Suprapubic skin (tissue), 4 donors: ENCODE measurements around the gene WDR7.

Experiments
- EP300 ChIP-seq: sonication (generic); formaldehyde crosslinking; IDR thresholded peaks from one replicate; pipeline ENCODE4 v1.6.1; 2017; ENCODE audit warnings: antibody characterized with exemption
- POLR2A ChIP-seq, 2 donors: fragments of 450-650 bp; IDR thresholded peaks; one replicate each; pipeline ENCODE4 v1.6.1; 2017; ENCODE audit warnings: antibody characterized with exemption in 2 of 2, mild to moderate bottlenecking in 2 of 2, moderate library complexity in 2 of 2
- POLR2AphosphoS5 ChIP-seq, 3 donors: sonication (generic); formaldehyde crosslinking; IDR thresholded peaks; one replicate each; pipeline ENCODE4 v1.6.1; 2017; ENCODE audit warnings: antibody characterized with exemption in 3 of 3
- TF ChIP-seq, protein P1 (sequence below), 2 donors: fragments of 200-600 bp in 1 of 2; fragments of 450-650 bp in 1 of 2; sonication (generic) in 1 of 2; IDR thresholded peaks; one replicate each; pipeline ENCODE4 v1.5.1; 2016 to 2019; ENCODE audit warnings: antibody characterized with exemption in 2 of 2, mild to moderate bottlenecking in 1 of 2, moderate library complexity in 1 of 2

GRCh38 chr18:57040175-57040574 lies 389.0 kb downstream of the WDR7 start:
- no peak for TF ChIP-seq POLR2A (IDR thresholded peaks at IDR 0.05)
- TF ChIP-seq, protein P1, sequence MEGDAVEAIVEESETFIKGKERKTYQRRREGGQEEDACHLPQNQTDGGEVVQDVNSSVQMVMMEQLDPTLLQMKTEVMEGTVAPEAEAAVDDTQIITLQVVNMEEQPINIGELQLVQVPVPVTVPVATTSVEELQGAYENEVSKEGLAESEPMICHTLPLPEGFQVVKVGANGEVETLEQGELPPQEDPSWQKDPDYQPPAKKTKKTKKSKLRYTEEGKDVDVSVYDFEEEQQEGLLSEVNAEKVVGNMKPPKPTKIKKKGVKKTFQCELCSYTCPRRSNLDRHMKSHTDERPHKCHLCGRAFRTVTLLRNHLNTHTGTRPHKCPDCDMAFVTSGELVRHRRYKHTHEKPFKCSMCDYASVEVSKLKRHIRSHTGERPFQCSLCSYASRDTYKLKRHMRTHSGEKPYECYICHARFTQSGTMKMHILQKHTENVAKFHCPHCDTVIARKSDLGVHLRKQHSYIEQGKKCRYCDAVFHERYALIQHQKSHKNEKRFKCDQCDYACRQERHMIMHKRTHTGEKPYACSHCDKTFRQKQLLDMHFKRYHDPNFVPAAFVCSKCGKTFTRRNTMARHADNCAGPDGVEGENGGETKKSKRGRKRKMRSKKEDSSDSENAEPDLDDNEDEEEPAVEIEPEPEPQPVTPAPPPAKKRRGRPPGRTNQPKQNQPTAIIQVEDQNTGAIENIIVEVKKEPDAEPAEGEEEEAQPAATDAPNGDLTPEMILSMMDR (IDR thresholded peaks at IDR 0.05), result no peak
- no peak for TF ChIP-seq EP300
- no peak for TF ChIP-seq POLR2AphosphoS5 (IDR thresholded peaks at IDR 0.05)
